Measurements from ENCODE around the gene SGMS2. TPM values are rescaled to one million over a fixed set of nuclear protein-coding genes. Genes with fewer than 3 reads are reported as not detected.

SGMS2 gene
- total and polyA plus RNA-seq, 2 experiments from 2014 or later = 35.3 to 116 TPM

DNA sequence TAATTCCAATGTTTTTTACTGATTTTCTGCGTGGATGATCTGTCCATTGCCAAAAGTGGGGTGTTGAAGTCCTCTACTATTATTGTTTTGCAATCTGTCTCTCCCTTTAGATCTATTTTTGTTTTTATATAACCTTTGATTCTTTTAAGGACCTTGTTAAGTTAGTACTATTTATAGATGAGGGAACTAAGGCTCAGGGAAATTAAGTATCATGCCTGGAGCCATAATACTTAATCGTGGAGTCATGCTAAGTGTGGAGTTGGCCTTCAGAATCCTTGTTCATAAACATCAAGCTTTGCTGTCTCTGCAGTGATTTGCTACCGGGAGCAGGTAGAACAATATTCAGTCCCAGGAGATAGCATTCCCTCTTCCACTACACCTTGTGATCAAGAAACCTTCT lies 31.0 kb downstream of the SGMS2 start:
- no peak overlapping the region for H3K4me2 ChIP-seq (ENCODE audit: unreplicated experiment)
- WGBS, 2 experiments (ENCODE audit: low coverage in 1 of 2, low lambda C conversion rate in 2 of 2, missing lambda C conversion rate in 2 of 2) = 86% methylated on average over 3 of the region's 3 CpGs
- no peak overlapping the region for H3K9ac ChIP-seq
- TF ChIP-seq EZH2 (IDR thresholded peaks at IDR 0.05; ENCODE audit: insufficient read depth, poor library complexity, severe bottlenecking) = no peak
- TF ChIP-seq EZH2phosphoT487 (IDR thresholded peaks at IDR 0.05; ENCODE audit: insufficient read depth, low read depth) = no peak
- 0 out of 2 replicates have a peak, but pooled peaks cover 6% of the 10 kb centered on the region for H3K36me3 ChIP-seq (ENCODE audit: low read depth)
- no peak for DNase-seq
- H4K20me1 ChIP-seq (ENCODE audit: insufficient read depth) = no peaks in the 10 kb centered on the region; the same call in 1 of the 2 replicates
- H2AFZ ChIP-seq = no peak overlapping the region
- peaks cover 31% of the 10 kb centered on the region for H3K4me1 ChIP-seq (ENCODE audit: insufficient read depth)
- in situ Hi-C loops (cut with MboI) = no loop called here
- no peak overlapping the region for H3K27ac ChIP-seq
- H3K4me3 ChIP-seq = no peak overlapping the region
- H3F3A ChIP-seq (ENCODE audit: insufficient read depth) = peaks cover 37% of the 10 kb centered on the region
- H3K27me3 ChIP-seq (replicated peaks; ENCODE audit: insufficient read depth) = no peaks in the 10 kb centered on the region
- H3K9me2 ChIP-seq (ENCODE audit: insufficient read depth) = no peaks in the 10 kb centered on the region; the same call in 1 of the 2 replicates
- H3K79me2 ChIP-seq (ENCODE audit: insufficient read depth) = peaks cover 35% of the 10 kb centered on the region
- no peaks in the 10 kb centered on the region for H3K9me3 ChIP-seq (ENCODE audit: low read depth)

GRCh38 chr4:107856901-107857300 lies 32.2 kb downstream of the SGMS2 start:
- Histone ChIP-seq H3K4me3 (no peak overlapping the region), H3K9me2 (ENCODE audit: insufficient read depth) (no peaks in the 10 kb centered on the region; the same call in 1 of the 2 replicates), H3K4me2 (ENCODE audit: unreplicated experiment) (no peak overlapping the region), H3K79me2 (ENCODE audit: insufficient read depth) (peaks cover 24% of the 10 kb centered on the region), H3K9ac (no peak overlapping the region), H3F3A (ENCODE audit: insufficient read depth) (peaks cover 37% of the 10 kb centered on the region), H3K27me3 (replicated peaks; ENCODE audit: insufficient read depth) (no peaks in the 10 kb centered on the region), H2AFZ (no peak overlapping the region), H3K36me3 (ENCODE audit: low read depth) (0 out of 2 replicates have a peak, but pooled peaks cover 6% of the 10 kb centered on the region), H4K20me1 (ENCODE audit: insufficient read depth) (no peaks in the 10 kb centered on the region; the same call in 1 of the 2 replicates), H3K9me3 (ENCODE audit: low read depth) (no peaks in the 10 kb centered on the region), H3K27ac (no peak overlapping the region), H3K4me1 (ENCODE audit: insufficient read depth) (peaks cover 31% of the 10 kb centered on the region)
- TF ChIP-seq EZH2phosphoT487 (IDR thresholded peaks at IDR 0.05; ENCODE audit: insufficient read depth, low read depth) (no peak), EZH2 (IDR thresholded peaks at IDR 0.05; ENCODE audit: insufficient read depth, poor library complexity, severe bottlenecking) (no peak)
- DNase-seq = no peak
- WGBS, 2 experiments (ENCODE audit: low coverage in 1 of 2, low lambda C conversion rate in 2 of 2, missing lambda C conversion rate in 2 of 2) = 35 to 45% methylated on average over 1 of the region's 1 CpG
- in situ Hi-C loops (cut with MboI) = no loop called here

- Histone ChIP-seq H3K4me1 (ENCODE audit: insufficient read depth) (peaks cover 29% of the 10 kb centered on the region), H3K9me2 (ENCODE audit: insufficient read depth) (no peaks in the 10 kb centered on the region; the same call in 1 of the 2 replicates), H3K27ac (no peak overlapping the region), H3K4me2 (ENCODE audit: unreplicated experiment) (no peak overlapping the region), H3K79me2 (ENCODE audit: insufficient read depth) (peaks cover 20% of the 10 kb centered on the region), H3K4me3 (no peak overlapping the region), H2AFZ (no peak overlapping the region), H3K27me3 (replicated peaks; ENCODE audit: insufficient read depth) (no peaks in the 10 kb centered on the region), H3K9me3 (ENCODE audit: low read depth) (no peaks in the 10 kb centered on the region), H4K20me1 (ENCODE audit: insufficient read depth) (no peaks in the 10 kb centered on the region; the same call in 1 of the 2 replicates), H3K9ac (no peak overlapping the region), H3F3A (ENCODE audit: insufficient read depth) (peaks cover 32% of the 10 kb centered on the region), H3K36me3 (ENCODE audit: low read depth) (0 out of 2 replicates have a peak, but pooled peaks cover 6% of the 10 kb centered on the region)
- 80 to 100% methylated on average over 3 to 4 of the region's 4 CpGs for WGBS, 2 experiments (ENCODE audit: low coverage in 1 of 2, low lambda C conversion rate in 2 of 2, missing lambda C conversion rate in 2 of 2)
- in situ Hi-C loops (cut with MboI) = no loop called here
- no peak for TF ChIP-seq EZH2phosphoT487 (IDR thresholded peaks at IDR 0.05; ENCODE audit: insufficient read depth, low read depth)
- no peak for TF ChIP-seq EZH2 (IDR thresholded peaks at IDR 0.05; ENCODE audit: insufficient read depth, poor library complexity, severe bottlenecking)
- no peak for DNase-seq
Measured at GRCh38 chr4:107857741-107858140, 33.0 kb downstream of the SGMS2 start.

- WGBS, 2 experiments (ENCODE audit: low coverage in 1 of 2, low lambda C conversion rate in 2 of 2, missing lambda C conversion rate in 2 of 2) = 97 to 99% methylated on average over 3 of the region's 3 CpGs
- H3K27ac ChIP-seq = no peak overlapping the region
- in situ Hi-C loops (cut with MboI) = no loop called here
- H3K27me3 ChIP-seq (replicated peaks; ENCODE audit: insufficient read depth) = no peaks in the 10 kb centered on the region
- no peak for DNase-seq
- H4K20me1 ChIP-seq (ENCODE audit: insufficient read depth) = no peaks in the 10 kb centered on the region; the same call in 1 of the 2 replicates
- H3K4me2 ChIP-seq (ENCODE audit: unreplicated experiment) = no peak overlapping the region
- no peak overlapping the region for H3K4me3 ChIP-seq
- H3K4me1 ChIP-seq (ENCODE audit: insufficient read depth) = peaks cover 28% of the 10 kb centered on the region
- TF ChIP-seq EZH2phosphoT487 (IDR thresholded peaks at IDR 0.05; ENCODE audit: insufficient read depth, low read depth) = no peak
- TF ChIP-seq EZH2 (IDR thresholded peaks at IDR 0.05; ENCODE audit: insufficient read depth, poor library complexity, severe bottlenecking) = no peak
- H3F3A ChIP-seq (ENCODE audit: insufficient read depth) = peaks cover 27% of the 10 kb centered on the region
- H2AFZ ChIP-seq = no peak overlapping the region
- no peaks in the 10 kb centered on the region for H3K9me3 ChIP-seq (ENCODE audit: low read depth)
- no peaks in the 10 kb centered on the region; the same call in 1 of the 2 replicates for H3K9me2 ChIP-seq (ENCODE audit: insufficient read depth)
- peaks cover 20% of the 10 kb centered on the region for H3K79me2 ChIP-seq (ENCODE audit: insufficient read depth)
- H3K9ac ChIP-seq = no peak overlapping the region
- H3K36me3 ChIP-seq (ENCODE audit: low read depth) = 0 out of 2 replicates have a peak, but pooled peaks cover 6% of the 10 kb centered on the region
Measured at GRCh38 chr4:107858158-107858742, 33.5 kb downstream of the SGMS2 start.

All from GM23248 (cell line).